GM12891 (cell line): ENCODE measurements around the gene NPC1L1.

Source experiments
- PAX5 ChIP-seq: IDR thresholded peaks from 2 replicates; pipeline ENCODE4 v1.6.1; 2011; ENCODE audit warnings: low read length, moderate library complexity, mild to moderate bottlenecking; ENCODE audit not compliant: insufficient read depth, severe bottlenecking
- POLR2A ChIP-seq: IDR thresholded peaks from 2 replicates; pipeline ENCODE4 v1.6.1; 2011; ENCODE audit warnings: low read depth, low read length, control low read depth
- POLR2AphosphoS5 ChIP-seq: IDR thresholded peaks from 2 replicates; pipeline ENCODE4 v1.6.1; 2011; ENCODE audit warnings: low read depth, low read length, control low read depth
- POU2F2 ChIP-seq: IDR thresholded peaks from 2 replicates; pipeline ENCODE4 v1.6.1; 2011; ENCODE audit warnings: low read depth, mild to moderate bottlenecking, control low read depth, low read length, moderate library complexity
- SPI1 ChIP-seq: IDR thresholded peaks from 2 replicates; pipeline ENCODE4 v1.6.1; 2011; ENCODE audit warnings: low read depth, low read length, control low read depth
- TAF1 ChIP-seq: IDR thresholded peaks from 2 replicates; pipeline ENCODE4 v1.6.1; 2011; ENCODE audit warnings: low read depth, low read length, control low read depth

DNA sequence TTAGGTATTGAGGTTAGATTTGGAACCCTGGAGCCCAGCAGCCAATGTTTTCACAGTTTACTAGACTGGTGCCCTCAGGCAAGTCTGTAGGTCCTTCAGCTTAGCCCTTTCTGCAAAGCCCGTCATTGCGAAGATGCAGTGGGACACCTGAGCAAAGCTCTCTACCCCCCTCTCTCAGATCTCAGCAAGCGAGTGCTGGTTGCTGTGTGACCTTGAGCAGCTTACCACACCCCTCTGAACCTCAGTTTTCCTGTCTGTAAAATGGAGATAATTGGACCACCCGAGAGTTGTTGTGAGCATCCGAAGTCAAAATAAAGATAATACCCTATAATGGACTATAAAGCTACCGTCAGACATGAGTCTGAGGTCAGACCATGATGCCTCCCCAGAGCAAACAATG, 3.7 kb downstream of the NPC1L1 start:
- no peak for TF ChIP-seq POLR2AphosphoS5
- TF ChIP-seq PAX5, result no peak
- no peak for TF ChIP-seq TAF1
- TF ChIP-seq POLR2A, result no peak
- TF ChIP-seq SPI1, result no peak
- no peak for TF ChIP-seq POU2F2
